Measurements from ENCODE around the gene C1QL1. TPM values are rescaled to one million over a fixed set of nuclear protein-coding genes. Genes with fewer than 3 reads are reported as not detected.

Gene C1QL1
- total and polyA plus RNA-seq, 2 experiments from 2014 or later = 0.14 to 0.86 TPM

DNA sequence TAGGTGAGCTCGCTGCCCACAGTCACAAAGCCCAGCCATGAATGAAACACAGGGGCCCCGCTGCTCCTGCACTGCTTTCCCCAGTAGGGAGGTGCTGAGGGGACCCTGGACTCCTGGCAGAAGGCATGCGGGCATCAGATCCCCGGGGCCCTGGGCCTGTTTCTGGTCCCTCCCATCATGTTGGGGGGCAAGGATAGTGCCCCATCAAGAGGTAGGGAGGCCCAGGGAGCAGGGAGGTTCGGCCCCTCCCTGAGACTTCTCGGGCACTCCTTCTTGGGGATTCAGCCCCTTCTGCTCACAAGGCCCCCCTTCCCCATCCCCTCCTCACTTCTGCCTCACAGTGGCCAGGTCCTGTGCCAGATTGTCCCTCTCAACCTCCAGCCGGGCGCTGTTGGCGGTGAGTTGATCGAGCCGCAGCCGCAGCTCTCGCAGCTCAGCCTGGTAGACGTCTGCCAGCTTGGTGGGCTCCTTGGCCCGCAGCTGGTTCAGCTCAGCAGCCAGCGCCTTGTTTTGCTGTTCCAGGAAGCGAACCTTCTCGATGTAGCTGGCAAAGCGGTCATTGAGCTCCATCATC, 53.3 kb downstream of the C1QL1 start:
- no peak overlapping the region for H3K4me2 ChIP-seq (ENCODE audit: unreplicated experiment)
- 79 to 81% methylated on average over 19 of the region's 19 CpGs for WGBS, 2 experiments (ENCODE audit: low coverage in 1 of 2, low lambda C conversion rate in 2 of 2, missing lambda C conversion rate in 2 of 2)
- H2AFZ ChIP-seq = no peak overlapping the region
- no peaks in the 10 kb centered on the region for H4K20me1 ChIP-seq (ENCODE audit: insufficient read depth)
- H3F3A ChIP-seq (ENCODE audit: insufficient read depth) = no peaks in the 10 kb centered on the region
- no peaks in the 10 kb centered on the region for H3K9me2 ChIP-seq (ENCODE audit: insufficient read depth)
- no peak overlapping the region for H3K9ac ChIP-seq
- H3K27ac ChIP-seq = no peak overlapping the region
- no peaks in the 10 kb centered on the region for H3K79me2 ChIP-seq (ENCODE audit: insufficient read depth)
- H3K4me1 ChIP-seq (ENCODE audit: insufficient read depth) = peaks cover 16% of the 10 kb centered on the region
- no peaks in the 10 kb centered on the region for H3K9me3 ChIP-seq (ENCODE audit: low read depth)
- no peaks in the 10 kb centered on the region for H3K27me3 ChIP-seq (replicated peaks; ENCODE audit: insufficient read depth)
- no peak for DNase-seq
- TF ChIP-seq EZH2phosphoT487 (IDR thresholded peaks at IDR 0.05; ENCODE audit: insufficient read depth, low read depth) = no peak
- TF ChIP-seq EZH2 (IDR thresholded peaks at IDR 0.05; ENCODE audit: insufficient read depth, poor library complexity, severe bottlenecking) = no peak
- in situ Hi-C loops (cut with MboI) = no loop called here
- no peaks in the 10 kb centered on the region for H3K36me3 ChIP-seq (ENCODE audit: low read depth)
- H3K4me3 ChIP-seq = no peak overlapping the region

DNA sequence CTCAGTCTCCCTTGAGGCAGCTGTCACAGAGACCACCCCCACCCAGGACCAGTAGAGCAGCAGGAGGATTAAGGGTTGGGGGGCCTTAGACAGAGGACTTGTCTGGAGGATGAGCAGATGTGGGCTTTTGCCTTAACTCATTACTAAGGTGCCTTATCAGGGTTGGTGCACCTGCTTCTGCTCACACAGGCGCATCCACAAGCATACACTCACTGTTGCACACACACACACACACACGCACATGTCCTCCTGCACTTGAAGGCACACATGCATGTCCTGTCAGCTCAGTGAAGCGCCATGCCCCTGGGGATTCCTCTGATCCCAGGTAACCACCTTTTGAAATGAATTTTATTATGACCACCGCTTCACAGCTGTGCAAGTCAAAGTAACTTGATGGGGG, 54.0 kb downstream of the C1QL1 start:
- no peaks in the 10 kb centered on the region for H3K9me3 ChIP-seq (ENCODE audit: low read depth)
- H3K27me3 ChIP-seq (replicated peaks; ENCODE audit: insufficient read depth) = no peaks in the 10 kb centered on the region
- in situ Hi-C loops (cut with MboI) = no loop called here
- H3K27ac ChIP-seq = no peak overlapping the region
- H3K79me2 ChIP-seq (ENCODE audit: insufficient read depth) = no peaks in the 10 kb centered on the region
- H3F3A ChIP-seq (ENCODE audit: insufficient read depth) = no peaks in the 10 kb centered on the region
- H3K4me2 ChIP-seq (ENCODE audit: unreplicated experiment) = no peak overlapping the region
- H3K9me2 ChIP-seq (ENCODE audit: insufficient read depth) = no peaks in the 10 kb centered on the region
- no peak overlapping the region for H3K9ac ChIP-seq
- H3K36me3 ChIP-seq (ENCODE audit: low read depth) = no peaks in the 10 kb centered on the region
- no peak overlapping the region for H3K4me3 ChIP-seq
- DNase-seq = no peak
- no peaks in the 10 kb centered on the region for H4K20me1 ChIP-seq (ENCODE audit: insufficient read depth)
- H2AFZ ChIP-seq = no peak overlapping the region
- peaks cover 21% of the 10 kb centered on the region for H3K4me1 ChIP-seq (ENCODE audit: insufficient read depth)
- TF ChIP-seq EZH2 (IDR thresholded peaks at IDR 0.05; ENCODE audit: insufficient read depth, poor library complexity, severe bottlenecking) (no peak), EZH2phosphoT487 (IDR thresholded peaks at IDR 0.05; ENCODE audit: insufficient read depth, low read depth) (no peak)
- 92 to 93% methylated on average over 4 of the region's 4 CpGs for WGBS, 2 experiments (ENCODE audit: low coverage in 1 of 2, low lambda C conversion rate in 2 of 2, missing lambda C conversion rate in 2 of 2)

DNA sequence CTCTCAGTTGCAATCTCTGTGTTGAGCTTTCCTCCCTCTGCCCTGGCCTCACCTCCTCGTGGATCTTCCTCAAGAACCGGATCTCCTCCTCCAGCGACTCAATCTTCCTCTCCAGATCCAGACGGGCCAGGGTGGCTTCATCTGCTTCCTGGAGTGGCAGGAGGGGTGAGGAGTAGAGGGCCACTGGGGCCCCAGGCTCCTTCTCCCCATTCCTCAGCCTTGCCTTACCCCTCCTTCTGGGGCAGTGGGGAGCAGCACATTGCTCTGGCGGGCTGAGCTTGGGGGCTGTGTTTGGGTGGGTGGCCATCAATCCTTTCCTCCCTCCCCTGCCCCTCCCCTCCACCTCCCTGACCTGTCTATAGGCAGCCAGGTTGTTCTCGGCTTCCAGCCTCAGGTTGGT, 54.4 kb downstream of the C1QL1 start:
- WGBS, 2 experiments (ENCODE audit: low coverage in 1 of 2, low lambda C conversion rate in 2 of 2, missing lambda C conversion rate in 2 of 2) = 66 to 74% methylated on average over 6 of the region's 6 CpGs
- Histone ChIP-seq H2AFZ (no peak overlapping the region), H3K9me2 (ENCODE audit: insufficient read depth) (no peaks in the 10 kb centered on the region), H3K9ac (no peak overlapping the region), H3K4me2 (ENCODE audit: unreplicated experiment) (no peak overlapping the region), H4K20me1 (ENCODE audit: insufficient read depth) (no peaks in the 10 kb centered on the region), H3K27me3 (replicated peaks; ENCODE audit: insufficient read depth) (no peaks in the 10 kb centered on the region), H3K79me2 (ENCODE audit: insufficient read depth) (no peaks in the 10 kb centered on the region), H3K4me1 (ENCODE audit: insufficient read depth) (peaks cover 24% of the 10 kb centered on the region), H3K27ac (no peak overlapping the region), H3K9me3 (ENCODE audit: low read depth) (no peaks in the 10 kb centered on the region), H3K36me3 (ENCODE audit: low read depth) (no peaks in the 10 kb centered on the region), H3F3A (ENCODE audit: insufficient read depth) (peaks cover 4% of the 10 kb centered on the region; the same call in 1 of the 2 replicates), H3K4me3 (no peak overlapping the region)
- no peak for DNase-seq
- in situ Hi-C loops (cut with MboI) = no loop called here
- TF ChIP-seq EZH2 (IDR thresholded peaks at IDR 0.05; ENCODE audit: insufficient read depth, poor library complexity, severe bottlenecking) = no peak
- TF ChIP-seq EZH2phosphoT487 (IDR thresholded peaks at IDR 0.05; ENCODE audit: insufficient read depth, low read depth) = no peak

DNA sequence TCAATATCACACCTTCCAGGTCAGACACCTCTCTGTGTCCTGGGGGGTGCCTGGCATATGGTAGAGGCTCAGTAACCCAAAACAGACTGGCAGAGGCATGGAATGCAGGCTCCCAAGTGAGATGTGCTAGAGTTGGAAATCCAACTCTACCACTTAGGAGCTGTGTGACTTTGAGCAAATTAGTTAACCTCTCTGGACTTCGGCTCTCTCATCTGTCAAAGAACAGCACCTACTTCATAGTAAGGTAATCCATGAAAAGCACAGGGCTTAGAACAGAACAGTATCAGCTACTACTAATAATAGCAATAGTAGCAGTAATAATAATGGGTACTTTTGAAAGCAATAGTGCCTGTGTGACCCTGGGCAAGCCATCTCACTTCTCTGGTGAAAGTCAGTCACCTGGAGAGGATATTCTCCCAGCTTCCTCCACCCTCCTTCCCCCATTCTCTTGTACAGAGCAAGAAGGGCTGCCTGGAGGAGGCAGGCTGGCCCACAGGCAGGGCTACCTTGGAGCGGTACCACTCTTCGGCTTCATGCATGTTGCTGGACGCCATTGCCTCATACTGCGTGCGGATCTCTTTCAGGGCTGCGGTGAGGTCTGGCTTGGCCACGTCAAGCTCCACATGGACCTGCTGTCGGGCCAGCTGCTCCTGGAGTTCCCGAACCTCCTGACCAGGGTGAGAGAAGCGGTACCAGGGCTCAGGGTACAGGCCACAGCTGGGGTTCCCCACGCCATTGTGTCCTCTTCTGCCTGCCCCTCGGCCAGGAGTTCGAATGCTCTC, 55.1 kb downstream of the C1QL1 start:
- TF ChIP-seq EZH2phosphoT487 (IDR thresholded peaks at IDR 0.05; ENCODE audit: insufficient read depth, low read depth) = no peak
- no peak for TF ChIP-seq EZH2 (IDR thresholded peaks at IDR 0.05; ENCODE audit: insufficient read depth, poor library complexity, severe bottlenecking)
- 86 to 95% methylated on average over 13 to 14 of the region's 14 CpGs for WGBS, 2 experiments (ENCODE audit: low coverage in 1 of 2, low lambda C conversion rate in 2 of 2, missing lambda C conversion rate in 2 of 2)
- Histone ChIP-seq H3K27ac (no peak overlapping the region), H3K4me2 (ENCODE audit: unreplicated experiment) (no peak overlapping the region), H3F3A (ENCODE audit: insufficient read depth) (peaks cover 5% of the 10 kb centered on the region; the same call in 1 of the 2 replicates), H2AFZ (no peak overlapping the region), H3K9ac (no peak overlapping the region), H4K20me1 (ENCODE audit: insufficient read depth) (no peaks in the 10 kb centered on the region), H3K27me3 (replicated peaks; ENCODE audit: insufficient read depth) (no peaks in the 10 kb centered on the region), H3K4me1 (ENCODE audit: insufficient read depth) (peaks cover 24% of the 10 kb centered on the region), H3K79me2 (ENCODE audit: insufficient read depth) (no peaks in the 10 kb centered on the region), H3K36me3 (ENCODE audit: low read depth) (no peaks in the 10 kb centered on the region), H3K9me2 (ENCODE audit: insufficient read depth) (no peaks in the 10 kb centered on the region), H3K9me3 (ENCODE audit: low read depth) (no peaks in the 10 kb centered on the region), H3K4me3 (no peak overlapping the region)
- DNase-seq = no peak
- in situ Hi-C loops (cut with MboI) = no loop called here
